Liver (tissue), 3 donors: ENCODE results near the gene KNCN.

Source experiments
- CTCF ChIP-seq: fragments of 150-350 bp; IDR thresholded peaks from 2 replicates; pipeline ENCODE4 v1.5.1; 2017; ENCODE audit warnings: improper control_type of control experiment, low read depth, low read length; ENCODE audit not compliant: missing input control
- EGR1 ChIP-seq, 2 donors: IDR thresholded peaks; 2 replicates each; pipeline ENCODE4 v1.6.1; 2016 to 2018; ENCODE audit warnings: antibody characterized with exemption in 2 of 2, low read depth in 2 of 2
- GABPA ChIP-seq, 2 donors: IDR thresholded peaks in 1 of 2; conservative IDR thresholded peaks in 1 of 2; 2 replicates each; pipeline ENCODE4 v1.6.1; 2016; ENCODE audit warnings: antibody characterized with exemption in 2 of 2, mild to moderate bottlenecking in 1 of 2, moderate library complexity in 1 of 2
- JUND ChIP-seq, 2 donors: IDR thresholded peaks; 2 replicates each; pipeline ENCODE4 v1.6.1; 2016; ENCODE audit warnings: antibody characterized with exemption in 2 of 2
- NR2F2 ChIP-seq: IDR thresholded peaks from 2 replicates; pipeline ENCODE4 v1.6.1; 2016; ENCODE audit warnings: antibody characterized with exemption
- YY1 ChIP-seq: IDR thresholded peaks from 2 replicates; pipeline ENCODE4 v1.6.1; 2016; ENCODE audit warnings: antibody characterized with exemption, mild to moderate bottlenecking
- ZBTB33 ChIP-seq: IDR thresholded peaks from 2 replicates; pipeline ENCODE4 v1.6.1; 2016; ENCODE audit warnings: antibody characterized with exemption
- TF ChIP-seq, protein P1 (sequence below): IDR thresholded peaks from 2 replicates; pipeline ENCODE4 v1.6.1; 2016; ENCODE audit warnings: antibody characterized with exemption, mild to moderate bottlenecking
- donor health status: healthy.
- donor health status: healthy.

- no peak for TF ChIP-seq CTCF
- no peak for TF ChIP-seq YY1
- TF ChIP-seq JUND (IDR thresholded peaks at IDR 0.05): no peak
- TF ChIP-seq, protein P1, sequence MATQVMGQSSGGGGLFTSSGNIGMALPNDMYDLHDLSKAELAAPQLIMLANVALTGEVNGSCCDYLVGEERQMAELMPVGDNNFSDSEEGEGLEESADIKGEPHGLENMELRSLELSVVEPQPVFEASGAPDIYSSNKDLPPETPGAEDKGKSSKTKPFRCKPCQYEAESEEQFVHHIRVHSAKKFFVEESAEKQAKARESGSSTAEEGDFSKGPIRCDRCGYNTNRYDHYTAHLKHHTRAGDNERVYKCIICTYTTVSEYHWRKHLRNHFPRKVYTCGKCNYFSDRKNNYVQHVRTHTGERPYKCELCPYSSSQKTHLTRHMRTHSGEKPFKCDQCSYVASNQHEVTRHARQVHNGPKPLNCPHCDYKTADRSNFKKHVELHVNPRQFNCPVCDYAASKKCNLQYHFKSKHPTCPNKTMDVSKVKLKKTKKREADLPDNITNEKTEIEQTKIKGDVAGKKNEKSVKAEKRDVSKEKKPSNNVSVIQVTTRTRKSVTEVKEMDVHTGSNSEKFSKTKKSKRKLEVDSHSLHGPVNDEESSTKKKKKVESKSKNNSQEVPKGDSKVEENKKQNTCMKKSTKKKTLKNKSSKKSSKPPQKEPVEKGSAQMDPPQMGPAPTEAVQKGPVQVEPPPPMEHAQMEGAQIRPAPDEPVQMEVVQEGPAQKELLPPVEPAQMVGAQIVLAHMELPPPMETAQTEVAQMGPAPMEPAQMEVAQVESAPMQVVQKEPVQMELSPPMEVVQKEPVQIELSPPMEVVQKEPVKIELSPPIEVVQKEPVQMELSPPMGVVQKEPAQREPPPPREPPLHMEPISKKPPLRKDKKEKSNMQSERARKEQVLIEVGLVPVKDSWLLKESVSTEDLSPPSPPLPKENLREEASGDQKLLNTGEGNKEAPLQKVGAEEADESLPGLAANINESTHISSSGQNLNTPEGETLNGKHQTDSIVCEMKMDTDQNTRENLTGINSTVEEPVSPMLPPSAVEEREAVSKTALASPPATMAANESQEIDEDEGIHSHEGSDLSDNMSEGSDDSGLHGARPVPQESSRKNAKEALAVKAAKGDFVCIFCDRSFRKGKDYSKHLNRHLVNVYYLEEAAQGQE: no peak
- no peak for TF ChIP-seq NR2F2
- TF ChIP-seq GABPA (IDR thresholded peaks at IDR 0.05 in 1 of 2, conservative IDR thresholded peaks at IDR 0.05 in 1 of 2): no peak
- no peak for TF ChIP-seq ZBTB33
- no peak for TF ChIP-seq EGR1 (IDR thresholded peaks at IDR 0.05; ENCODE audit: low read depth in 2 of 2)
These were observed 1.5 kb downstream of the KNCN start for GRCh38 chr1:46549697-46550681.
